ENCODE measurements around the gene ELOF1.

DNA sequence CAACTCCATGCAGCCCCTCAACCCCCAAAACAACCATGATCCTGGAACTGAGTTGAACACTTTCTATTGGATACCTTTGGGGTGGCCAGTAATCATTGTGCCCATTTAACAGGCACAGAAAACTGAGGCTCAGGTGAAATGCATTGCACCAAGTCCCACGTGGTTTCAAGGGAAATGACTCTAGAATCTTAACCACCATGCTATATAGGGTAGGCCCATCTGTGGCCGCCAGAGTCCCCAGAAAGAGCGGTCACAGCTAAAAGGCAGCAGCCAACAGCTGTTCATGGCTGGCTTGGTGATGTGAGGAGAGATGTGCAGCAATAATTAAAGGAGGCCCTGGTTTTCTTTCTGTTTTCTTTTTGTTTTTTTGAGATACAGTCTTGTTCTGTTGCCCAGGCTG lies 17.8 kb downstream of the ELOF1 start:
- no peak for TF ChIP-seq TAF1 (IDR thresholded peaks at IDR 0.05; ENCODE audit: borderline replicate concordance, low read depth, low read length)
- TF ChIP-seq POLR2AphosphoS5 (IDR thresholded peaks at IDR 0.05; ENCODE audit: low read depth, low read length), result no peak
- TF ChIP-seq POLR2A (IDR thresholded peaks at IDR 0.05; ENCODE audit: low read depth, low read length), result no peak

Measured in GM12892 (cell line).